Prostate gland (tissue), 2 donors: ENCODE measurements around the gene NR6A1. TPM values are rescaled to one million over a fixed set of nuclear protein-coding genes. Genes with fewer than 3 reads are reported as not detected.

ENCODE experiments used
- DNase-seq: peaks from one replicate; pipeline ENCODE4 v3.0.0-alpha.2; 2019; ENCODE audit warnings: low spot score
- H3K27ac ChIP-seq, 2 donors: fragments of 200-600 bp; sonication (generic); 2 replicates each; pipeline ENCODE4 v1.5.1; 2017 to 2019
- H3K27me3 ChIP-seq: fragments of 200-600 bp; sonication (generic); replicated peaks from 2 replicates; pipeline ENCODE4 v1.5.1; 2019; ENCODE audit not compliant: insufficient read depth
- H3K36me3 ChIP-seq, 2 donors: fragments of 200-600 bp; sonication (generic); 1 replicate in 1 of 2; 2 replicates in 1 of 2; pipeline versions ENCODE4 v1.5.1 to v1.8.1; 2017 to 2019
- H3K4me1 ChIP-seq: fragments of 200-600 bp; sonication (generic); replicated peaks from 2 replicates; pipeline ENCODE4 v1.5.1; 2019
- H3K4me3 ChIP-seq, 2 donors: fragments of 200-600 bp; sonication (generic); 2 replicates each; pipeline ENCODE4 v1.5.1; 2017 to 2019
- H3K9me3 ChIP-seq: fragments of 200-600 bp; sonication (generic); 2 replicates; pipeline ENCODE4 v1.5.1; 2017
- CTCF ChIP-seq, 4 experiments: fragments of 200-600 bp in 2 of 4; fragments of 450-650 bp in 2 of 4; sonication (generic) in 2 of 4; IDR thresholded peaks; 1 replicate in 3 of 4; 2 replicates in 1 of 4; pipeline ENCODE4 v1.5.1; 2016 to 2019; ENCODE audit warnings: antibody characterized with exemption in 4 of 4, mild to moderate bottlenecking in 2 of 4, moderate library complexity in 2 of 4
- POLR2A ChIP-seq: fragments of 450-650 bp; IDR thresholded peaks from one replicate; pipeline ENCODE4 v1.6.1; 2016; ENCODE audit warnings: antibody characterized with exemption, mild to moderate bottlenecking
- POLR2AphosphoS5 ChIP-seq: sonication (generic); formaldehyde crosslinking; IDR thresholded peaks from one replicate; pipeline ENCODE4 v1.6.1; 2017; ENCODE audit warnings: antibody characterized with exemption
- WGBS: methylation state at CpG from one replicate; pipeline ENCODE4 v1.1.5; 2018; 5-methylcytosine and 5-hydroxymethylcytosine counted together
- intact Hi-C: fragments of 100-400 bp; cut with DNase I; formaldehyde crosslinking; loops from one replicate; pipeline ENCODE4 v1.14.2; 2022
- total RNA-seq, 2 donors: library from RNA; depleted of rRNA; stranded (reverse); fragments of >200 nt; gene quantifications; one replicate each; pipeline ENCODE4 v1.1.0, GENCODE V29; 2016

The NR6A1 gene
- total RNA-seq, 2 donors from 2014 or later, result 1.3 to 53.7 TPM

DNA sequence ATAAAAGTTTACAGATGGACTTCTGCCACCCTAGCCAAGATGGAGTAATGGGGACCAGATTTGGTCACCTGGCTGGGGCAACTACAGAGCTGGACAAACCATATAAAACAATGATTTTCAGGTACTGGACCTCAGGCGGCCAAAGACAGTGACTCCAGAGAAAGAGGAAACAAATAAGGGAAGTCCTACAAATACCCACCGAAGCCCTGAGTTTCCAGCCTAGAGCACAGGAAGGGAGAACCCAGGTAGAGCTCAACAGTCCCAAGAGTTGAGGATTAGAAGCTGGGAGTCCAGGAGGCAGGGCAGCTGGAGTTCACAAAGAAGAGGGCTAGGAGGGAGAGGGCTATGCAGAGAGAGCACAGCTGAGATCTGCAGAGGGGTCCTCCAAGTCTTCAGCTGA, 157.3 kb downstream of the NR6A1 start:
- DNase-seq, result no peak
- Histone ChIP-seq H3K9me3 (no peaks in the 10 kb centered on the region), H3K27ac (no peak overlapping the region), H3K36me3 (no peaks in the 10 kb centered on the region), H3K4me3 (no peak overlapping the region), H3K27me3 (no peaks in the 10 kb centered on the region), H3K4me1 (no peaks in the 10 kb centered on the region)
- intact Hi-C loops, result no loop called here
- WGBS, result 83% methylated on average over 2 of the region's 2 CpGs
- TF ChIP-seq POLR2A (no peak), POLR2AphosphoS5 (no peak), CTCF (IDR thresholded peaks at IDR 0.05) (no peak)

GRCh38 chr9:124611106-124611505, 160.0 kb downstream of the NR6A1 start:
- no peak overlapping the region for H3K4me3 ChIP-seq
- H3K36me3 ChIP-seq, result no peaks in the 10 kb centered on the region
- 89% methylated on average over 2 of the region's 2 CpGs for WGBS
- no peaks in the 10 kb centered on the region for H3K27me3 ChIP-seq
- no peak overlapping the region for H3K27ac ChIP-seq
- no peak for DNase-seq
- no peaks in the 10 kb centered on the region for H3K4me1 ChIP-seq
- TF ChIP-seq CTCF (IDR thresholded peaks at IDR 0.05) (no peak), POLR2AphosphoS5 (no peak), POLR2A (no peak)
- H3K9me3 ChIP-seq, result no peaks in the 10 kb centered on the region
- intact Hi-C loops, result no loop called here

- WGBS, result 92% methylated on average over 2 of the region's 2 CpGs
- H3K27me3 ChIP-seq, result no peaks in the 10 kb centered on the region
- H3K36me3 ChIP-seq, result no peaks in the 10 kb centered on the region
- H3K4me1 ChIP-seq, result no peaks in the 10 kb centered on the region
- no peaks in the 10 kb centered on the region for H3K9me3 ChIP-seq
- intact Hi-C loops, result no loop called here
- no peak overlapping the region for H3K27ac ChIP-seq
- no peak for TF ChIP-seq POLR2AphosphoS5
- no peak for TF ChIP-seq POLR2A
- TF ChIP-seq CTCF (IDR thresholded peaks at IDR 0.05), result no peak
- no peak overlapping the region for H3K4me3 ChIP-seq
- DNase-seq, result no peak
Measured at GRCh38 chr9:124606027-124606426, 165.1 kb downstream of the NR6A1 start.

- Histone ChIP-seq H3K36me3 (no peaks in the 10 kb centered on the region), H3K9me3 (no peaks in the 10 kb centered on the region), H3K4me3 (no peak overlapping the region), H3K27ac (no peak overlapping the region), H3K4me1 (no peaks in the 10 kb centered on the region), H3K27me3 (no peaks in the 10 kb centered on the region)
- 79% methylated on average over 4 of the region's 4 CpGs for WGBS
- TF ChIP-seq POLR2AphosphoS5 (no peak), POLR2A (no peak), CTCF (IDR thresholded peaks at IDR 0.05) (no peak)
- intact Hi-C loops, result no loop called here
- DNase-seq, result no peak
Measured at GRCh38 chr9:124605258-124605657, 165.9 kb downstream of the NR6A1 start.

- no peak for DNase-seq
- Histone ChIP-seq H3K27me3 (no peaks in the 10 kb centered on the region), H3K4me3 (no peak overlapping the region), H3K9me3 (no peaks in the 10 kb centered on the region), H3K27ac (peak overlapping the region; percentile 40 to 44), H3K36me3 (no peaks in the 10 kb centered on the region), H3K4me1 (no peaks in the 10 kb centered on the region)
- TF ChIP-seq POLR2A (no peak), POLR2AphosphoS5 (no peak), CTCF (IDR thresholded peaks at IDR 0.05) (no peak)
- intact Hi-C loops, result no loop called here
- WGBS, result 56% methylated on average over 2 of the region's 2 CpGs
Measured at GRCh38 chr9:124602632-124603031, 168.5 kb downstream of the NR6A1 start.
